ENCODE measurements around the gene SERF2. TPM values are rescaled to one million over a fixed set of nuclear protein-coding genes. Genes with fewer than 3 reads are reported as not detected.
A peak's percentile ranks its signal among the peaks of the same experiment; 100 is the strongest.

Gene SERF2
- total and polyA plus RNA-seq, 10 of the 15 experiments (the other 5 are each of a cell fraction or from before 2014, with no cell fraction given), result 464 to 4,159 (median 1,014) TPM

DNA sequence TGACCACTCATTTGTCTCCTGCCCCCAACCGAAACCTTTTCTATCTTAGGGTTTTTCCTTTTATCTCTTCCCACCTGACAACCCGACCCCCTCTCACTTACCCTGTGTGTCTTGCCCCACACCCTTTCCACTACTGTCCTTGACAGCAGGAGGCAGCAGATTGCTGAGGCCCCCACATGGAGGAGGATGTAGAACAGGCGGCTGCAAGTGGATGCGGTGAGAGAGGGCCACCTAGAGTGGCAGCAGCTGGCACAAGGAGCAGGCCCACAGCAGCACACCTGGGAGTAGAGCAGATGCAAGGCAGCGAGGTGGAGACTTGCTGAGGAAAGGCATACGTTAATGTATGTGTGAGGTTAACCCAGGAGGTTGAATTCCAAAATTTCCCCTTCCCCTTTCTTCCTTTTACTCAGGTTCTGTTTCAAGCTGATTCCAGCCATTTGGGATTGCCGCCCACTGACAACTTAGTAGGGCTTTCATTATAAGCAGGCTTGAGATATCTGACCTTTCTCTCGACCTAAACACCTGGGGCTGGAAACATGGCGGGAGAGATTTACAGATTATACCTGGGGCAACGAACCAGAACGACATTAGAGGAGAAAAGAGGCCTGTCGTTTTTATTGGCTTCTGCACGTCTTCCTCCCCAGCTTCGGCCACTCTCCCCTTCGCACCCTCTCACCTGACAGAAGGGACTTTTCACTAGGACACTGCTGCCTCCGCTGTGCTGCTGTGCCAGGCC, 7.3 kb downstream of the SERF2 start (continued):
- TF ChIP-seq, protein P1, sequence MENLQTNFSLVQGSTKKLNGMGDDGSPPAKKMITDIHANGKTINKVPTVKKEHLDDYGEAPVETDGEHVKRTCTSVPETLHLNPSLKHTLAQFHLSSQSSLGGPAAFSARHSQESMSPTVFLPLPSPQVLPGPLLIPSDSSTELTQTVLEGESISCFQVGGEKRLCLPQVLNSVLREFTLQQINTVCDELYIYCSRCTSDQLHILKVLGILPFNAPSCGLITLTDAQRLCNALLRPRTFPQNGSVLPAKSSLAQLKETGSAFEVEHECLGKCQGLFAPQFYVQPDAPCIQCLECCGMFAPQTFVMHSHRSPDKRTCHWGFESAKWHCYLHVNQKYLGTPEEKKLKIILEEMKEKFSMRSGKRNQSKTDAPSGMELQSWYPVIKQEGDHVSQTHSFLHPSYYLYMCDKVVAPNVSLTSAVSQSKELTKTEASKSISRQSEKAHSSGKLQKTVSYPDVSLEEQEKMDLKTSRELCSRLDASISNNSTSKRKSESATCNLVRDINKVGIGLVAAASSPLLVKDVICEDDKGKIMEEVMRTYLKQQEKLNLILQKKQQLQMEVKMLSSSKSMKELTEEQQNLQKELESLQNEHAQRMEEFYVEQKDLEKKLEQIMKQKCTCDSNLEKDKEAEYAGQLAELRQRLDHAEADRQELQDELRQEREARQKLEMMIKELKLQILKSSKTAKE (IDR thresholded peaks at IDR 0.05; ENCODE audit: low read depth, poor library complexity, severe bottlenecking), result no peak
- TF ChIP-seq, protein P2, sequence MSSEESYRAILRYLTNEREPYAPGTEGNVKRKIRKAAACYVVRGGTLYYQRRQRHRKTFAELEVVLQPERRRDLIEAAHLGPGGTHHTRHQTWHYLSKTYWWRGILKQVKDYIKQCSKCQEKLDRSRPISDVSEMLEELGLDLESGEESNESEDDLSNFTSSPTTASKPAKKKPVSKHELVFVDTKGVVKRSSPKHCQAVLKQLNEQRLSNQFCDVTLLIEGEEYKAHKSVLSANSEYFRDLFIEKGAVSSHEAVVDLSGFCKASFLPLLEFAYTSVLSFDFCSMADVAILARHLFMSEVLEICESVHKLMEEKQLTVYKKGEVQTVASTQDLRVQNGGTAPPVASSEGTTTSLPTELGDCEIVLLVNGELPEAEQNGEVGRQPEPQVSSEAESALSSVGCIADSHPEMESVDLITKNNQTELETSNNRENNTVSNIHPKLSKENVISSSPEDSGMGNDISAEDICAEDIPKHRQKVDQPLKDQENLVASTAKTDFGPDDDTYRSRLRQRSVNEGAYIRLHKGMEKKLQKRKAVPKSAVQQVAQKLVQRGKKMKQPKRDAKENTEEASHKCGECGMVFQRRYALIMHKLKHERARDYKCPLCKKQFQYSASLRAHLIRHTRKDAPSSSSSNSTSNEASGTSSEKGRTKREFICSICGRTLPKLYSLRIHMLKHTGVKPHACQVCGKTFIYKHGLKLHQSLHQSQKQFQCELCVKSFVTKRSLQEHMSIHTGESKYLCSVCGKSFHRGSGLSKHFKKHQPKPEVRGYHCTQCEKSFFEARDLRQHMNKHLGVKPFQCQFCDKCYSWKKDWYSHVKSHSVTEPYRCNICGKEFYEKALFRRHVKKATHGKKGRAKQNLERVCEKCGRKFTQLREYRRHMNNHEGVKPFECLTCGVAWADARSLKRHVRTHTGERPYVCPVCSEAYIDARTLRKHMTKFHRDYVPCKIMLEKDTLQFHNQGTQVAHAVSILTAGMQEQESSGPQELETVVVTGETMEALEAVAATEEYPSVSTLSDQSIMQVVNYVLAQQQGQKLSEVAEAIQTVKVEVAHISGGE (CRISPR knock-in tag; IDR thresholded peaks at IDR 0.05), result no peak
- TF ChIP-seq CBX5 (IDR thresholded peaks at IDR 0.05; ENCODE audit: low read depth) (no peak), ZNF24 (IDR thresholded peaks at IDR 0.05) (no peak), JUNB (IDR thresholded peaks at IDR 0.05) (no peak), MEF2B (IDR thresholded peaks at IDR 0.05; ENCODE audit: partially characterized antibody, poor library complexity, severe bottlenecking) (peak; percentile 8), NFYA (IDR thresholded peaks at IDR 0.05; ENCODE audit: borderline replicate concordance, low read depth, low read length) (no peak), SIN3A (IDR thresholded peaks at IDR 0.05; ENCODE audit: low read depth, low read length) (no peak), ESRRA (IDR thresholded peaks at IDR 0.05; ENCODE audit: low read length) (no peak), CHD2 (IDR thresholded peaks at IDR 0.05; ENCODE audit: borderline replicate concordance, low read depth, low read length) (no peak), CHD1 (IDR thresholded peaks at IDR 0.05; ENCODE audit: low read depth, low read length) (no peak), MEF2A (IDR thresholded peaks at IDR 0.05; ENCODE audit: insufficient read depth, low read depth, low read length) (no peak), NR2C2 (IDR thresholded peaks at IDR 0.05; ENCODE audit: borderline replicate concordance, control insufficient read depth, insufficient read length, low read depth) (no peak), RUNX3 (IDR thresholded peaks at IDR 0.05; ENCODE audit: low read length) (peak; percentile 44)
- TF ChIP-seq, protein P3, sequence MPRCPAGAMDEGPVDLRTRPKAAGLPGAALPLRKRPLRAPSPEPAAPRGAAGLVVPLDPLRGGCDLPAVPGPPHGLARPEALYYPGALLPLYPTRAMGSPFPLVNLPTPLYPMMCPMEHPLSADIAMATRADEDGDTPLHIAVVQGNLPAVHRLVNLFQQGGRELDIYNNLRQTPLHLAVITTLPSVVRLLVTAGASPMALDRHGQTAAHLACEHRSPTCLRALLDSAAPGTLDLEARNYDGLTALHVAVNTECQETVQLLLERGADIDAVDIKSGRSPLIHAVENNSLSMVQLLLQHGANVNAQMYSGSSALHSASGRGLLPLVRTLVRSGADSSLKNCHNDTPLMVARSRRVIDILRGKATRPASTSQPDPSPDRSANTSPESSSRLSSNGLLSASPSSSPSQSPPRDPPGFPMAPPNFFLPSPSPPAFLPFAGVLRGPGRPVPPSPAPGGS (IDR thresholded peaks at IDR 0.05; ENCODE audit: borderline replicate concordance, insufficient read depth, low read depth, low read length, poor library complexity, severe bottlenecking), result no peak
- TF ChIP-seq, protein P4, sequence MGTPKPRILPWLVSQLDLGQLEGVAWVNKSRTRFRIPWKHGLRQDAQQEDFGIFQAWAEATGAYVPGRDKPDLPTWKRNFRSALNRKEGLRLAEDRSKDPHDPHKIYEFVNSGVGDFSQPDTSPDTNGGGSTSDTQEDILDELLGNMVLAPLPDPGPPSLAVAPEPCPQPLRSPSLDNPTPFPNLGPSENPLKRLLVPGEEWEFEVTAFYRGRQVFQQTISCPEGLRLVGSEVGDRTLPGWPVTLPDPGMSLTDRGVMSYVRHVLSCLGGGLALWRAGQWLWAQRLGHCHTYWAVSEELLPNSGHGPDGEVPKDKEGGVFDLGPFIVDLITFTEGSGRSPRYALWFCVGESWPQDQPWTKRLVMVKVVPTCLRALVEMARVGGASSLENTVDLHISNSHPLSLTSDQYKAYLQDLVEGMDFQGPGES (IDR thresholded peaks at IDR 0.05), result no peak
- TF ChIP-seq, protein P5, sequence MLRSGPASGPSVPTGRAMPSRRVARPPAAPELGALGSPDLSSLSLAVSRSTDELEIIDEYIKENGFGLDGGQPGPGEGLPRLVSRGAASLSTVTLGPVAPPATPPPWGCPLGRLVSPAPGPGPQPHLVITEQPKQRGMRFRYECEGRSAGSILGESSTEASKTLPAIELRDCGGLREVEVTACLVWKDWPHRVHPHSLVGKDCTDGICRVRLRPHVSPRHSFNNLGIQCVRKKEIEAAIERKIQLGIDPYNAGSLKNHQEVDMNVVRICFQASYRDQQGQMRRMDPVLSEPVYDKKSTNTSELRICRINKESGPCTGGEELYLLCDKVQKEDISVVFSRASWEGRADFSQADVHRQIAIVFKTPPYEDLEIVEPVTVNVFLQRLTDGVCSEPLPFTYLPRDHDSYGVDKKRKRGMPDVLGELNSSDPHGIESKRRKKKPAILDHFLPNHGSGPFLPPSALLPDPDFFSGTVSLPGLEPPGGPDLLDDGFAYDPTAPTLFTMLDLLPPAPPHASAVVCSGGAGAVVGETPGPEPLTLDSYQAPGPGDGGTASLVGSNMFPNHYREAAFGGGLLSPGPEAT (IDR thresholded peaks at IDR 0.05; ENCODE audit: low read depth), result no peak
- TF ChIP-seq, protein P6, sequence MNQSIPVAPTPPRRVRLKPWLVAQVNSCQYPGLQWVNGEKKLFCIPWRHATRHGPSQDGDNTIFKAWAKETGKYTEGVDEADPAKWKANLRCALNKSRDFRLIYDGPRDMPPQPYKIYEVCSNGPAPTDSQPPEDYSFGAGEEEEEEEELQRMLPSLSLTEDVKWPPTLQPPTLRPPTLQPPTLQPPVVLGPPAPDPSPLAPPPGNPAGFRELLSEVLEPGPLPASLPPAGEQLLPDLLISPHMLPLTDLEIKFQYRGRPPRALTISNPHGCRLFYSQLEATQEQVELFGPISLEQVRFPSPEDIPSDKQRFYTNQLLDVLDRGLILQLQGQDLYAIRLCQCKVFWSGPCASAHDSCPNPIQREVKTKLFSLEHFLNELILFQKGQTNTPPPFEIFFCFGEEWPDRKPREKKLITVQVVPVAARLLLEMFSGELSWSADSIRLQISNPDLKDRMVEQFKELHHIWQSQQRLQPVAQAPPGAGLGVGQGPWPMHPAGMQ (IDR thresholded peaks at IDR 0.05; ENCODE audit: borderline replicate concordance), result no peak
